OCI-LY3 (cell line): ENCODE measurements around the gene CKB.

Source experiments
- CTCF ChIP-seq: fragments of 200-600, 300-600 bp; sonication (generic); IDR thresholded peaks from 2 replicates; pipeline ENCODE4 v1.5.1; 2014; ENCODE audit warnings: antibody characterized with exemption, low read length, low read depth
- EZH2phosphoT487 ChIP-seq: fragments of 200-600 bp; shearing (Covaris generic); IDR thresholded peaks from 2 replicates; pipeline ENCODE4 v1.6.1; 2018; ENCODE audit warnings: antibody characterized with exemption, mixed run types, low read depth

GRCh38 chr14:103516426-103517173 lies 6.0 kb downstream of the CKB start:
- no peak for TF ChIP-seq EZH2phosphoT487
- TF ChIP-seq CTCF, result no peak
